HepG2 (cell line): ENCODE measurements around the gene ZNF483. TPM values are rescaled to one million over a fixed set of nuclear protein-coding genes. Genes with fewer than 3 reads are reported as not detected.

Experiments used
- ASH2L ChIP-seq: fragments of 300-600, 200-600 bp; sonication (generic); IDR thresholded peaks from 2 replicates; pipeline ENCODE4 v1.7.0; 2017; ENCODE audit warnings: low read depth, mild to moderate bottlenecking, moderate library complexity, mixed read lengths, low read length; ENCODE audit not compliant: insufficient read length
- ATF5 ChIP-seq: sonication (generic); formaldehyde crosslinking; IDR thresholded peaks from 2 replicates; pipeline ENCODE4 v1.4.0; 2020; ENCODE audit warnings: mild to moderate bottlenecking, low read depth, missing genetic modification reagents
- BHLHE40 ChIP-seq: IDR thresholded peaks from 2 replicates; pipeline ENCODE4 v1.6.1; 2011; ENCODE audit warnings: low read length, improper control_type of control experiment
- E2F2 ChIP-seq: sonication (generic); formaldehyde crosslinking; IDR thresholded peaks from 2 replicates; pipeline ENCODE4 v1.4.0; 2020; ENCODE audit warnings: missing genetic modification reagents, borderline replicate concordance
- HOMEZ ChIP-seq: IDR thresholded peaks from 2 replicates; pipeline ENCODE4 v1.6.1; 2016; ENCODE audit warnings: low read depth
- MAF1 ChIP-seq: sonication (generic); formaldehyde crosslinking; IDR thresholded peaks from 2 replicates; pipeline ENCODE4 v1.5.0; 2020; ENCODE audit warnings: missing genetic modification reagents, borderline replicate concordance
- MAZ ChIP-seq, 2 experiments: sonication (generic) in 1 of 2; formaldehyde crosslinking in 1 of 2; IDR thresholded peaks; 2 replicates each; pipeline versions ENCODE4 v1.5.0 to v1.6.1; 2012 to 2020; ENCODE audit warnings: low read depth in 2 of 2, mild to moderate bottlenecking in 2 of 2, borderline replicate concordance in 1 of 2, improper control_type of control experiment in 1 of 2, low read length in 1 of 2, missing genetic modification reagents in 1 of 2, moderate library complexity in 1 of 2
- REPIN1 ChIP-seq: sonication (generic); formaldehyde crosslinking; IDR thresholded peaks from 2 replicates; pipeline ENCODE4 v1.8.0; 2022; ENCODE audit warnings: missing genetic modification reagents, low read depth, mild to moderate bottlenecking, borderline replicate concordance
- SKI ChIP-seq: fragments of 450-650 bp; IDR thresholded peaks from one replicate; pipeline ENCODE4 v1.6.1; 2018; ENCODE audit warnings: mild to moderate bottlenecking; ENCODE audit not compliant: partially characterized antibody
- SMARCE1 ChIP-seq: fragments of 450-650 bp; IDR thresholded peaks from 2 replicates; pipeline ENCODE4 v1.6.1; 2017; ENCODE audit warnings: borderline replicate concordance
- TRIM24 ChIP-seq: sonication (generic); formaldehyde crosslinking; IDR thresholded peaks from 2 replicates; pipeline ENCODE4 v1.8.0; 2022; ENCODE audit warnings: mild to moderate bottlenecking, missing genetic modification reagents
- ZNF20 ChIP-seq: sonication (generic); formaldehyde crosslinking; IDR thresholded peaks from 2 replicates; pipeline ENCODE4 v1.4.0; 2020; ENCODE audit warnings: mild to moderate bottlenecking, moderate library complexity, missing genetic modification reagents
- ZNF318 ChIP-seq: sonication (generic); formaldehyde crosslinking; IDR thresholded peaks from 2 replicates; pipeline ENCODE4 v1.4.0; 2020; ENCODE audit warnings: mild to moderate bottlenecking, missing genetic modification reagents
- ZNF354B ChIP-seq: sonication (generic); formaldehyde crosslinking; IDR thresholded peaks from 2 replicates; pipeline ENCODE4 v1.8.0; 2022; ENCODE audit warnings: mild to moderate bottlenecking, missing genetic modification reagents
- ZNF569 ChIP-seq: sonication (generic); formaldehyde crosslinking; IDR thresholded peaks from 2 replicates; pipeline ENCODE4 v1.5.0; 2020; ENCODE audit warnings: mild to moderate bottlenecking, missing genetic modification reagents, moderate library complexity, borderline replicate concordance
- ZNF878 ChIP-seq: sonication (generic); formaldehyde crosslinking; IDR thresholded peaks from 2 replicates; pipeline ENCODE4 v1.8.1; 2023; ENCODE audit warnings: mild to moderate bottlenecking, missing genetic modification reagents, moderate library complexity
- polyA plus RNA-seq, 8 experiments: library from polyadenylated mRNA; depleted of rRNA in 3 of 8; stranded (reverse) in 7 of 8; unstranded in 1 of 8; fragments of >200 nt; fragmentation: Illumina TruSeq in 4 of 8; extraction: Trizol in 4 of 8; gene quantifications; 2 replicates each; pipeline versions ENCODE4 v1.2.1 to v1.2.3, GENCODE V29; 2011 to 2016; ENCODE audit warnings: low read depth in 4 of 8, missing spikeins in 1 of 8, mixed read lengths in 1 of 8; ENCODE audit not compliant: insufficient read depth in 1 of 8
- total RNA-seq, 5 experiments: library from RNA; depleted of rRNA; stranded (reverse); fragments of >200 nt; fragmentation: Illumina TruSeq; extraction: Trizol; gene quantifications; 2 replicates each; pipeline ENCODE4 v1.2.3, GENCODE V29; 2016; ENCODE audit warnings: low read depth in 1 of 5

ZNF483 gene
- total and polyA plus RNA-seq, 2 of the 13 experiments (the other 11 are each of a cell fraction or from before 2014, with no cell fraction given): 2.0 to 9.5 TPM

GRCh38 chr9:111483858-111484571 is 41.0 kb upstream of the ZNF483 start, which contains the start of gene ECPAS (continued):
- TF ChIP-seq MAF1 (peak; percentile 37; the same call in 1 of the 2 replicates), SKI (peak; percentile 55), ATF5 (CRISPR knock-in tag) (no peak), TRIM24 (CRISPR knock-in tag) (no peak), ZNF878 (CRISPR knock-in tag) (peak; percentile 59; the same call in 1 of the 2 replicates), HOMEZ (CRISPR knock-in tag) (0 out of 2 replicates have a peak, but pooled peaks have one; percentile 26), MAZ (IDR thresholded peaks at IDR 0.05; ENCODE audit: borderline replicate concordance, low read depth, low read length) (0 out of 2 replicates have a peak, but pooled peaks have one; percentile 41), MAZ (CRISPR knock-in tag; IDR thresholded peaks at IDR 0.05; ENCODE audit: low read depth) (no peak), ZNF569 (CRISPR knock-in tag) (no peak), REPIN1 (peak; percentile 72; the same call in 1 of the 2 replicates), ZNF354B (0 out of 2 replicates have a peak, but pooled peaks have one; percentile 50), ZNF318 (CRISPR knock-in tag) (no peak), ZNF20 (no peak), SMARCE1 (no peak), E2F2 (CRISPR knock-in tag) (no peak), ASH2L (peak; percentile 72), BHLHE40 (0 out of 2 replicates have a peak, but pooled peaks have one; percentile 18)
